Liver (tissue), 3 donors: ENCODE measurements around the gene MS4A6E.

Source experiments
- ATF3 ChIP-seq: IDR thresholded peaks from 2 replicates; pipeline ENCODE4 v1.6.1; 2016; ENCODE audit warnings: antibody characterized with exemption
- CTCF ChIP-seq: fragments of 150-350 bp; IDR thresholded peaks from 2 replicates; pipeline ENCODE4 v1.5.1; 2017; ENCODE audit warnings: improper control_type of control experiment, low read depth, low read length; ENCODE audit not compliant: missing input control
- HNF4A ChIP-seq, 2 donors: conservative IDR thresholded peaks; 2 replicates each; pipeline ENCODE4 v1.6.1; 2016; ENCODE audit warnings: antibody characterized with exemption in 2 of 2, mild to moderate bottlenecking in 2 of 2
- MAX ChIP-seq: IDR thresholded peaks from 2 replicates; pipeline ENCODE4 v1.6.1; 2016; ENCODE audit warnings: antibody characterized with exemption
- REST ChIP-seq: IDR thresholded peaks from 2 replicates; pipeline ENCODE4 v1.6.1; 2016; ENCODE audit warnings: antibody characterized with exemption, mild to moderate bottlenecking
- TAF1 ChIP-seq: conservative IDR thresholded peaks from 2 replicates; pipeline ENCODE4 v1.6.1; 2016; ENCODE audit warnings: antibody characterized with exemption, mild to moderate bottlenecking
- donor health status: healthy.
- donor health status: healthy.

GRCh38 chr11:60321051-60321450, 6.0 kb upstream of the MS4A6E start:
- TF ChIP-seq CTCF (no peak), REST (no peak), TAF1 (no peak), ATF3 (no peak), MAX (no peak), HNF4A (conservative IDR thresholded peaks at IDR 0.05) (no peak)
